ENCODE results near the gene WWC2. TPM values are rescaled to one million over a fixed set of nuclear protein-coding genes. Genes with fewer than 3 reads are reported as not detected.

Gene WWC2
- total RNA-seq, 1 donor from 2014 or later = 18.2 TPM

DNA sequence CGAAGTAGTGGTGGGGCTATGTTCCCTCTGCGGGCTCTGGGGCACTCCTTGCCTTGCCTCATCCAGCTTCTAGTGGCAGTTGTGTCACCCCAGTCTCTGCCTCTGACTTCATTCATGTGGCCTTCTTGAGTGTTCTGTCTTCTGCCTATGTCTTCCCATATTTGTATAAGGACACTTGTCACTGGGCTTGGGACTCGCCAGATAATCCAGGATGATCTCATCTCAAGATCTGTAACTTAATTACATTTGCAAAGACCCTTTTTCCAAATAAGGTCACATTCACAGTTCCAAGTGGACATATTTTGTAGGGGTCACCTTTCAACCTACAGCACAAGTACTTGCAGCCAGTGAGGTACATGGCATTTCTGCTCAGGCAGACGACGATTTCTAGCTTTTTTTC, 253.5 kb downstream of the WWC2 start:
- Mint-ChIP-seq H3K4me1 (ENCODE audit: low read depth, unreplicated experiment) (no peaks in the 10 kb centered on the region), H3K36me3 (ENCODE audit: unreplicated experiment) (no peaks in the 10 kb centered on the region), H3K27me3 (ENCODE audit: unreplicated experiment) (peaks cover 4% of the 10 kb centered on the region), H3K4me3 (ENCODE audit: unreplicated experiment) (no peak overlapping the region), H3K27ac (ENCODE audit: unreplicated experiment) (no peak overlapping the region), H3K9me3 (ENCODE audit: unreplicated experiment) (peaks cover 4% of the 10 kb centered on the region)
- TF ChIP-seq, protein P1, sequence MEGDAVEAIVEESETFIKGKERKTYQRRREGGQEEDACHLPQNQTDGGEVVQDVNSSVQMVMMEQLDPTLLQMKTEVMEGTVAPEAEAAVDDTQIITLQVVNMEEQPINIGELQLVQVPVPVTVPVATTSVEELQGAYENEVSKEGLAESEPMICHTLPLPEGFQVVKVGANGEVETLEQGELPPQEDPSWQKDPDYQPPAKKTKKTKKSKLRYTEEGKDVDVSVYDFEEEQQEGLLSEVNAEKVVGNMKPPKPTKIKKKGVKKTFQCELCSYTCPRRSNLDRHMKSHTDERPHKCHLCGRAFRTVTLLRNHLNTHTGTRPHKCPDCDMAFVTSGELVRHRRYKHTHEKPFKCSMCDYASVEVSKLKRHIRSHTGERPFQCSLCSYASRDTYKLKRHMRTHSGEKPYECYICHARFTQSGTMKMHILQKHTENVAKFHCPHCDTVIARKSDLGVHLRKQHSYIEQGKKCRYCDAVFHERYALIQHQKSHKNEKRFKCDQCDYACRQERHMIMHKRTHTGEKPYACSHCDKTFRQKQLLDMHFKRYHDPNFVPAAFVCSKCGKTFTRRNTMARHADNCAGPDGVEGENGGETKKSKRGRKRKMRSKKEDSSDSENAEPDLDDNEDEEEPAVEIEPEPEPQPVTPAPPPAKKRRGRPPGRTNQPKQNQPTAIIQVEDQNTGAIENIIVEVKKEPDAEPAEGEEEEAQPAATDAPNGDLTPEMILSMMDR (IDR thresholded peaks at IDR 0.05; ENCODE audit: partially characterized antibody, unreplicated experiment) = no peak
- DNase-seq = no peak

DNA sequence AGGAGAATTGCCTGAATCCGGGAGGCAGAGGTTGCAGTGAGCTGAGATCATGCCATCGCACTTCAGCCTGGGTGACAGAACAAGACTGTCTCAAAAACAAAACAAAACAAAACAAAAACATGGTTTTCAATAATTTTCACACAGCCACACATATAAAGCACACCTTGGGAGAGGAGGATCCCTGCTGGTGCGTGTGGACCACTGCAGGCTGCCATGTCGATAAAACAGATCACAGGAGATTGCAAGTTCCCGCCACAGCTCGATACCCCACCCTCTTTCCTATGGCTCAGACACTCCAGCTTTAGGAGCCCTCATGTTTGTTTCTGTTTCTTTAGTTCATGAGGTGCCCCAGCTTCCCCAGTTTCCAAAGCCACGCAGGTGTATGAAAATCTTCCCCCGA, 254.5 kb downstream of the WWC2 start:
- Mint-ChIP-seq H3K27ac (ENCODE audit: unreplicated experiment) (no peak overlapping the region), H3K9me3 (ENCODE audit: unreplicated experiment) (peaks cover 4% of the 10 kb centered on the region)

DNA sequence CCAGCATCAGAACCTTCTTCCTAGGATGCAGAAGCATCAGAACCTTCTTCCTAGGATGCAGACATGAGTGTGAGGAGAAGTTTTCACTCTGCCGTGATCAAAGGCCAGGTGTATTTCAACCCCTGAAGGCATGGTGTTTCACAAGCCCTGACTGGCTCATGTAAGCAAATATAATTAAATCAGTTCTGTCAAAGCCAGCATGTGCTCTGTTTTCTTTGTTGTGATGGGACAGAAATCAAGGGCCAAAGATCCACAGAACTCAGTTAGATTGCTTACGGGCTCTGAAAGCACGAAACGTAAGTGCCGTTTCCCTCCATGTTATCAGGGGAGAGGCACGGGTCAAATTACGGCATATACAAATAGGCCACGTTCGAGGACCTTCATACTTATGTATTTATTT, 255.2 kb downstream of the WWC2 start:
- TF ChIP-seq, protein P1 (IDR thresholded peaks at IDR 0.05; ENCODE audit: partially characterized antibody, unreplicated experiment) = no peak
- Mint-ChIP-seq H3K9me3 (ENCODE audit: unreplicated experiment) (peaks cover 4% of the 10 kb centered on the region), H3K27ac (ENCODE audit: unreplicated experiment) (no peak overlapping the region), H3K4me3 (ENCODE audit: unreplicated experiment) (no peak overlapping the region), H3K36me3 (ENCODE audit: unreplicated experiment) (no peaks in the 10 kb centered on the region), H3K27me3 (ENCODE audit: unreplicated experiment) (peaks cover 6% of the 10 kb centered on the region), H3K4me1 (ENCODE audit: low read depth, unreplicated experiment) (no peaks in the 10 kb centered on the region)
- no peak for DNase-seq

More for the DNA sequence above, 254.5 kb downstream of the WWC2 start:
- no peak for DNase-seq
- H3K27me3 Mint-ChIP-seq (ENCODE audit: unreplicated experiment) = peaks cover 6% of the 10 kb centered on the region
- TF ChIP-seq, protein P1 (IDR thresholded peaks at IDR 0.05; ENCODE audit: partially characterized antibody, unreplicated experiment) = no peak
- H3K36me3 Mint-ChIP-seq (ENCODE audit: unreplicated experiment) = no peaks in the 10 kb centered on the region
- no peaks in the 10 kb centered on the region for H3K4me1 Mint-ChIP-seq (ENCODE audit: low read depth, unreplicated experiment)
- no peak overlapping the region for H3K4me3 Mint-ChIP-seq (ENCODE audit: unreplicated experiment)

- Mint-ChIP-seq H3K27ac (ENCODE audit: unreplicated experiment) (no peak overlapping the region), H3K4me1 (ENCODE audit: low read depth, unreplicated experiment) (no peaks in the 10 kb centered on the region), H3K9me3 (ENCODE audit: unreplicated experiment) (peaks cover 1% of the 10 kb centered on the region), H3K4me3 (ENCODE audit: unreplicated experiment) (no peak overlapping the region), H3K27me3 (ENCODE audit: unreplicated experiment) (peaks cover 3% of the 10 kb centered on the region), H3K36me3 (ENCODE audit: unreplicated experiment) (no peaks in the 10 kb centered on the region)
- no peak for DNase-seq
- TF ChIP-seq, protein P1 (IDR thresholded peaks at IDR 0.05; ENCODE audit: partially characterized antibody, unreplicated experiment) = no peak
These were observed 256.3 kb downstream of the WWC2 start for GRCh38 chr4:183355405-183355804.

- H3K27me3 Mint-ChIP-seq (ENCODE audit: unreplicated experiment) = peaks cover 2% of the 10 kb centered on the region
- TF ChIP-seq, protein P1 (IDR thresholded peaks at IDR 0.05; ENCODE audit: partially characterized antibody, unreplicated experiment) = no peak
- H3K4me1 Mint-ChIP-seq (ENCODE audit: low read depth, unreplicated experiment) = no peaks in the 10 kb centered on the region
- no peaks in the 10 kb centered on the region for H3K36me3 Mint-ChIP-seq (ENCODE audit: unreplicated experiment)
- no peak for DNase-seq
- no peak overlapping the region for H3K27ac Mint-ChIP-seq (ENCODE audit: unreplicated experiment)
- H3K9me3 Mint-ChIP-seq (ENCODE audit: unreplicated experiment) = no peaks in the 10 kb centered on the region
- no peak overlapping the region for H3K4me3 Mint-ChIP-seq (ENCODE audit: unreplicated experiment)
These were observed 257.2 kb downstream of the WWC2 start for GRCh38 chr4:183356173-183356830.
